ENCODE data around the gene KCTD11.

DNA sequence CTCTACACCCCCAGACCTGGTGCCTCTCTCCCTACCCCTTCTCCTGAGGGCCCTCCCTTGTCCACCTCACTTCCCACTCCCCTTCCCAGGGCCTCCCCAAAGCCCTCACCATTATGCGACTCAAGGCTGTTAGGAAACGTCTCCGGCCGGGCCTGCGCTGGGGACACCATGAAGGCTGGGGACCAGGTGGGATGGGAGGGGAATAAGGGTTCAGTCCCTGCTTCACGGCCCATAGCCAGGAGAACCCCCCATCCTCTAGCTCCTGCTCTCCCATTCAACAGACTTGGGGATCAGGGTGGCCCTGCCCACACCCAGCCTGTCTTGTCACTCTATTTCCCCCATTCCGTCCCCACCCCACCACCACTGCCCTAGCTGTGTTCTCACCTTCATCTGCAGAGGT lies 24.9 kb upstream of the KCTD11 start:
- TF ChIP-seq, protein P1, sequence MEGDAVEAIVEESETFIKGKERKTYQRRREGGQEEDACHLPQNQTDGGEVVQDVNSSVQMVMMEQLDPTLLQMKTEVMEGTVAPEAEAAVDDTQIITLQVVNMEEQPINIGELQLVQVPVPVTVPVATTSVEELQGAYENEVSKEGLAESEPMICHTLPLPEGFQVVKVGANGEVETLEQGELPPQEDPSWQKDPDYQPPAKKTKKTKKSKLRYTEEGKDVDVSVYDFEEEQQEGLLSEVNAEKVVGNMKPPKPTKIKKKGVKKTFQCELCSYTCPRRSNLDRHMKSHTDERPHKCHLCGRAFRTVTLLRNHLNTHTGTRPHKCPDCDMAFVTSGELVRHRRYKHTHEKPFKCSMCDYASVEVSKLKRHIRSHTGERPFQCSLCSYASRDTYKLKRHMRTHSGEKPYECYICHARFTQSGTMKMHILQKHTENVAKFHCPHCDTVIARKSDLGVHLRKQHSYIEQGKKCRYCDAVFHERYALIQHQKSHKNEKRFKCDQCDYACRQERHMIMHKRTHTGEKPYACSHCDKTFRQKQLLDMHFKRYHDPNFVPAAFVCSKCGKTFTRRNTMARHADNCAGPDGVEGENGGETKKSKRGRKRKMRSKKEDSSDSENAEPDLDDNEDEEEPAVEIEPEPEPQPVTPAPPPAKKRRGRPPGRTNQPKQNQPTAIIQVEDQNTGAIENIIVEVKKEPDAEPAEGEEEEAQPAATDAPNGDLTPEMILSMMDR (IDR thresholded peaks at IDR 0.05) = no peak
- no peak for TF ChIP-seq POLR2A (IDR thresholded peaks at IDR 0.05)

Measured in testis (tissue), 2 donors.